IPS-15b (cell line): Measurements from ENCODE around the gene NPPB.

Source experiments
- H3K27me3 ChIP-seq: one replicate; pipeline ENCODE4 v1.6.1; 2013; ENCODE audit warnings: low read length; ENCODE audit not compliant: control insufficient read depth, insufficient read depth
- H3K36me3 ChIP-seq: one replicate; pipeline ENCODE4 v1.6.1; 2013; ENCODE audit warnings: low read length; ENCODE audit not compliant: control insufficient read depth, insufficient read depth
- H3K4me1 ChIP-seq: one replicate; pipeline ENCODE4 v1.6.1; 2013; ENCODE audit warnings: mild to moderate bottlenecking, low read length; ENCODE audit not compliant: control insufficient read depth, insufficient read depth
- H3K4me3 ChIP-seq: one replicate; pipeline ENCODE4 v1.5.1; 2013; ENCODE audit warnings: low read depth, low read length
- H3K9ac ChIP-seq: one replicate; pipeline ENCODE4 v1.6.1; 2013; ENCODE audit warnings: low read depth, mild to moderate bottlenecking, low read length
- H3K9me3 ChIP-seq: one replicate; pipeline ENCODE4 v1.6.1; 2013; ENCODE audit warnings: mild to moderate bottlenecking, low read length; ENCODE audit not compliant: control insufficient read depth, insufficient read depth

NPPB gene

GRCh38 chr1:11813021-11813420 is 45.7 kb downstream of the NPPB start:
- Histone ChIP-seq H3K4me1 (no peaks in the 10 kb centered on the region), H3K36me3 (peaks cover 19% of the 10 kb centered on the region), H3K9ac (no peak overlapping the region), H3K4me3 (no peak overlapping the region), H3K27me3 (no peaks in the 10 kb centered on the region), H3K9me3 (no peaks in the 10 kb centered on the region)
